Measurements from ENCODE around the gene BTF3.
A peak's percentile ranks its signal among the peaks of the same experiment; 100 is the strongest.
"Not testable (repeated sequence)": the region's sequence is repeated elsewhere in the genome, so short reads cannot be mapped to it uniquely, and the experiment has no call there.

BTF3 gene

GRCh38 chr5:73501406-73501805 lies 3.2 kb downstream of the BTF3 start:
- Histone ChIP-seq H3K9me3 (ENCODE audit: insufficient read depth, low read depth, low read length) (no peaks in the 10 kb centered on the region), H3K4me1 (ENCODE audit: insufficient read depth, low read length) (peaks cover 14% of the 10 kb centered on the region), H3K27me3 (ENCODE audit: insufficient read depth, low read length) (no peaks in the 10 kb centered on the region), H3K9ac (ENCODE audit: low read depth, low read length) (no peak overlapping the region), H3K36me3 (ENCODE audit: insufficient read depth, low read depth, low read length) (peaks cover 71% of the 10 kb centered on the region), H3K4me3 (ENCODE audit: low read length) (peak overlapping the region; percentile 79; the same call in 1 of the 2 replicates), H3K27ac (ENCODE audit: low read length) (no peak overlapping the region)

- H3K36me3 ChIP-seq (ENCODE audit: insufficient read depth, low read depth, low read length): peaks cover 56% of the 10 kb centered on the region
Observed at GRCh38 chr5:73506459-73506955, 8.3 kb downstream of the BTF3 start.

GRCh38 chr5:73507062-73507461 lies 8.8 kb downstream of the BTF3 start:
- Histone ChIP-seq H3K27ac (ENCODE audit: low read length) (no peak overlapping the region), H3K9me3 (ENCODE audit: insufficient read depth, low read depth, low read length) (no peaks in the 10 kb centered on the region), H3K36me3 (ENCODE audit: insufficient read depth, low read depth, low read length) (peaks cover 51% of the 10 kb centered on the region), H3K9ac (ENCODE audit: low read depth, low read length) (no peak overlapping the region), H3K27me3 (ENCODE audit: insufficient read depth, low read length) (no peaks in the 10 kb centered on the region), H3K4me3 (ENCODE audit: low read length) (no peak overlapping the region), H3K4me1 (ENCODE audit: insufficient read depth, low read length) (no peaks in the 10 kb centered on the region; the same call in 1 of the 2 replicates)

More at GRCh38 chr5:73506459-73506955, 8.3 kb downstream of the BTF3 start:
- Histone ChIP-seq H3K9me3 (ENCODE audit: insufficient read depth, low read depth, low read length) (no peaks in the 10 kb centered on the region), H3K4me1 (ENCODE audit: insufficient read depth, low read length) (no peaks in the 10 kb centered on the region; the same call in 1 of the 2 replicates), H3K9ac (ENCODE audit: low read depth, low read length) (no peak overlapping the region), H3K4me3 (ENCODE audit: low read length) (no peak overlapping the region), H3K27me3 (ENCODE audit: insufficient read depth, low read length) (no peaks in the 10 kb centered on the region), H3K27ac (ENCODE audit: low read length) (no peak overlapping the region)

GRCh38 chr5:73508521-73508920 lies 10.3 kb downstream of the BTF3 start:
- H3K4me1 ChIP-seq (ENCODE audit: insufficient read depth, low read length); H3K9me3 ChIP-seq (ENCODE audit: insufficient read depth, low read depth, low read length); H3K4me3 ChIP-seq (ENCODE audit: low read length); H3K27me3 ChIP-seq (ENCODE audit: insufficient read depth, low read length); H3K9ac ChIP-seq (ENCODE audit: low read depth, low read length); H3K27ac ChIP-seq (ENCODE audit: low read length): not testable (repeated sequence)
- peaks cover 36% of the 10 kb centered on the region for H3K36me3 ChIP-seq (ENCODE audit: insufficient read depth, low read depth, low read length)

GRCh38 chr5:73513996-73514395 lies 15.8 kb downstream of the BTF3 start:
- Histone ChIP-seq H3K27me3 (ENCODE audit: insufficient read depth, low read length) (no peaks in the 10 kb centered on the region), H3K4me3 (ENCODE audit: low read length) (no peak overlapping the region), H3K36me3 (ENCODE audit: insufficient read depth, low read depth, low read length) (no peaks in the 10 kb centered on the region), H3K9ac (ENCODE audit: low read depth, low read length) (no peak overlapping the region), H3K9me3 (ENCODE audit: insufficient read depth, low read depth, low read length) (no peaks in the 10 kb centered on the region), H3K4me1 (ENCODE audit: insufficient read depth, low read length) (no peaks in the 10 kb centered on the region), H3K27ac (ENCODE audit: low read length) (no peak overlapping the region)

- no peaks in the 10 kb centered on the region for H3K27me3 ChIP-seq (ENCODE audit: insufficient read depth, low read length)
- no peaks in the 10 kb centered on the region for H3K4me1 ChIP-seq (ENCODE audit: insufficient read depth, low read length)
- H3K9ac ChIP-seq (ENCODE audit: low read depth, low read length): no peak overlapping the region
- H3K9me3 ChIP-seq (ENCODE audit: insufficient read depth, low read depth, low read length): no peaks in the 10 kb centered on the region
- H3K36me3 ChIP-seq (ENCODE audit: insufficient read depth, low read depth, low read length): no peaks in the 10 kb centered on the region
- H3K27ac ChIP-seq (ENCODE audit: low read length): no peak overlapping the region
- H3K4me3 ChIP-seq (ENCODE audit: low read length): no peak overlapping the region
Observed at GRCh38 chr5:73514418-73514817, 16.2 kb downstream of the BTF3 start.

- Histone ChIP-seq H3K4me3 (ENCODE audit: low read length) (no peak overlapping the region), H3K36me3 (ENCODE audit: insufficient read depth, low read depth, low read length) (no peaks in the 10 kb centered on the region), H3K9me3 (ENCODE audit: insufficient read depth, low read depth, low read length) (no peaks in the 10 kb centered on the region), H3K27ac (ENCODE audit: low read length) (no peak overlapping the region), H3K9ac (ENCODE audit: low read depth, low read length) (no peak overlapping the region), H3K27me3 (ENCODE audit: insufficient read depth, low read length) (no peaks in the 10 kb centered on the region), H3K4me1 (ENCODE audit: insufficient read depth, low read length) (no peaks in the 10 kb centered on the region)
Observed at GRCh38 chr5:73515232-73515631, 17.0 kb downstream of the BTF3 start.

GRCh38 chr5:73519531-73520283 lies 21.5 kb downstream of the BTF3 start:
- Histone ChIP-seq H3K27me3 (ENCODE audit: insufficient read depth, low read length) (no peaks in the 10 kb centered on the region), H3K4me1 (ENCODE audit: insufficient read depth, low read length) (no peaks in the 10 kb centered on the region), H3K9ac (ENCODE audit: low read depth, low read length) (0 out of 2 replicates have a peak overlapping the region, but pooled peaks have one; percentile 3), H3K4me3 (ENCODE audit: low read length) (no peak overlapping the region; the same call in 1 of the 2 replicates), H3K36me3 (ENCODE audit: insufficient read depth, low read depth, low read length) (no peaks in the 10 kb centered on the region), H3K9me3 (ENCODE audit: insufficient read depth, low read depth, low read length) (no peaks in the 10 kb centered on the region), H3K27ac (ENCODE audit: low read length) (no peak overlapping the region)

- H3K4me3 ChIP-seq (ENCODE audit: low read length): no peak overlapping the region
- no peak overlapping the region for H3K9ac ChIP-seq (ENCODE audit: low read depth, low read length)
- no peaks in the 10 kb centered on the region for H3K36me3 ChIP-seq (ENCODE audit: insufficient read depth, low read depth, low read length)
- no peaks in the 10 kb centered on the region for H3K27me3 ChIP-seq (ENCODE audit: insufficient read depth, low read length)
- no peaks in the 10 kb centered on the region for H3K9me3 ChIP-seq (ENCODE audit: insufficient read depth, low read depth, low read length)
- H3K4me1 ChIP-seq (ENCODE audit: insufficient read depth, low read length): no peaks in the 10 kb centered on the region
- no peak overlapping the region for H3K27ac ChIP-seq (ENCODE audit: low read length)
Observed at GRCh38 chr5:73522989-73523388, 24.7 kb downstream of the BTF3 start.

- Histone ChIP-seq H3K4me1 (ENCODE audit: insufficient read depth, low read length) (0 out of 2 replicates have a peak, but pooled peaks cover 1% of the 10 kb centered on the region), H3K9me3 (ENCODE audit: insufficient read depth, low read depth, low read length) (no peaks in the 10 kb centered on the region), H3K4me3 (ENCODE audit: low read length) (no peak overlapping the region), H3K27me3 (ENCODE audit: insufficient read depth, low read length) (no peaks in the 10 kb centered on the region), H3K36me3 (ENCODE audit: insufficient read depth, low read depth, low read length) (no peaks in the 10 kb centered on the region), H3K27ac (ENCODE audit: low read length) (no peak overlapping the region), H3K9ac (ENCODE audit: low read depth, low read length) (no peak overlapping the region)
Observed at GRCh38 chr5:73523861-73524260, 25.6 kb downstream of the BTF3 start.

GRCh38 chr5:73525606-73526203 lies 27.5 kb downstream of the BTF3 start:
- H3K4me3 ChIP-seq (ENCODE audit: low read length): no peak overlapping the region
- 0 out of 2 replicates have a peak, but pooled peaks cover 5% of the 10 kb centered on the region for H3K4me1 ChIP-seq (ENCODE audit: insufficient read depth, low read length)
- no peaks in the 10 kb centered on the region for H3K36me3 ChIP-seq (ENCODE audit: insufficient read depth, low read depth, low read length)
- no peak overlapping the region for H3K9ac ChIP-seq (ENCODE audit: low read depth, low read length)
- no peaks in the 10 kb centered on the region for H3K27me3 ChIP-seq (ENCODE audit: insufficient read depth, low read length)
- no peak overlapping the region for H3K27ac ChIP-seq (ENCODE audit: low read length)
- H3K9me3 ChIP-seq (ENCODE audit: insufficient read depth, low read depth, low read length): no peaks in the 10 kb centered on the region

GRCh38 chr5:73528248-73528647 lies 30.0 kb downstream of the BTF3 start:
- H3K27ac ChIP-seq (ENCODE audit: low read length): no peak overlapping the region
- H3K4me1 ChIP-seq (ENCODE audit: insufficient read depth, low read length): 0 out of 2 replicates have a peak, but pooled peaks cover 5% of the 10 kb centered on the region
- H3K4me3 ChIP-seq (ENCODE audit: low read length): no peak overlapping the region
- no peaks in the 10 kb centered on the region for H3K36me3 ChIP-seq (ENCODE audit: insufficient read depth, low read depth, low read length)
- H3K9ac ChIP-seq (ENCODE audit: low read depth, low read length): no peak overlapping the region
- peaks cover 6% of the 10 kb centered on the region for H3K9me3 ChIP-seq (ENCODE audit: insufficient read depth, low read depth, low read length)
- no peaks in the 10 kb centered on the region for H3K27me3 ChIP-seq (ENCODE audit: insufficient read depth, low read length)

Data from iPS-20b (cell line).